HL-60 (cell line): ENCODE data around the gene PHC2.

Source experiments
- DNase-seq, 2 experiments: peaks; one replicate each; pipeline ENCODE4 v3.0.0-alpha.2; 2010 to 2020; ENCODE audit warnings: low read depth in 1 of 2, low spot score in 1 of 2
- H3K27ac ChIP-seq: fragments of 250-450 bp; sonication (Bioruptor Pico); replicated peaks from 2 replicates; pipeline ENCODE4 v1.5.1; 2020; ENCODE audit warnings: mild to moderate bottlenecking, moderate library complexity
- H3K27me3 ChIP-seq: fragments of 250-450 bp; sonication (Bioruptor Pico); 2 replicates; pipeline ENCODE4 v1.5.1; 2021; ENCODE audit warnings: mild to moderate bottlenecking, moderate library complexity; ENCODE audit not compliant: insufficient read depth, poor library complexity, severe bottlenecking
- H3K4me3 ChIP-seq: replicated peaks from 2 replicates; pipeline ENCODE4 v1.5.1; 2011; ENCODE audit warnings: mild to moderate bottlenecking, control low read depth, low read length; ENCODE audit not compliant: insufficient read depth
- CTCF ChIP-seq: IDR thresholded peaks from one replicate; pipeline ENCODE4 v1.5.1; 2011; ENCODE audit warnings: low read length, control low read depth, inconsistent platforms; ENCODE audit not compliant: insufficient read depth
- GABPA ChIP-seq: IDR thresholded peaks from 2 replicates; pipeline ENCODE4 v1.6.1; 2012; ENCODE audit warnings: low read depth
- POLR2AphosphoS5 ChIP-seq: IDR thresholded peaks from 2 replicates; pipeline ENCODE4 v1.6.1; 2012; ENCODE audit warnings: low read depth
- REST ChIP-seq: IDR thresholded peaks from 2 replicates; pipeline ENCODE4 v1.6.1; 2012; ENCODE audit warnings: low read depth; ENCODE audit not compliant: insufficient replicate concordance
- SPI1 ChIP-seq: IDR thresholded peaks from 2 replicates; pipeline ENCODE4 v1.6.1; 2012; ENCODE audit warnings: low read depth, mild to moderate bottlenecking, borderline replicate concordance

The PHC2 gene

GRCh38 chr1:33375316-33375715, 55.6 kb downstream of the PHC2 start:
- H3K27ac ChIP-seq: no peak overlapping the region
- DNase-seq: no peak
- no peak for TF ChIP-seq POLR2AphosphoS5
- TF ChIP-seq CTCF: no peak
- H3K4me3 ChIP-seq: no peak overlapping the region
- H3K27me3 ChIP-seq: no peaks in the 10 kb centered on the region

- H3K4me3 ChIP-seq: no peak overlapping the region
- TF ChIP-seq CTCF: no peak
- TF ChIP-seq SPI1: no peak
- no peak for TF ChIP-seq POLR2AphosphoS5
- TF ChIP-seq REST: no peak
- TF ChIP-seq GABPA: no peak
- no peak overlapping the region for H3K27ac ChIP-seq
- no peaks in the 10 kb centered on the region for H3K27me3 ChIP-seq
- DNase-seq: no peak
Measured at GRCh38 chr1:33374336-33375105, 56.4 kb downstream of the PHC2 start.

GRCh38 chr1:33373606-33374005, 57.3 kb downstream of the PHC2 start:
- no peaks in the 10 kb centered on the region for H3K27me3 ChIP-seq
- H3K4me3 ChIP-seq: no peak overlapping the region
- no peak for TF ChIP-seq SPI1
- no peak for TF ChIP-seq REST
- TF ChIP-seq GABPA: no peak
- TF ChIP-seq POLR2AphosphoS5: no peak
- no peak for TF ChIP-seq CTCF
- H3K27ac ChIP-seq: no peak overlapping the region
- DNase-seq: no peak

GRCh38 chr1:33372677-33373076, 58.2 kb downstream of the PHC2 start:
- Histone ChIP-seq H3K4me3 (no peak overlapping the region), H3K27me3 (no peaks in the 10 kb centered on the region), H3K27ac (no peak overlapping the region)
- TF ChIP-seq SPI1 (no peak), GABPA (no peak), CTCF (no peak), REST (no peak), POLR2AphosphoS5 (no peak)
- no peak for DNase-seq
